Peyer's patch (tissue), 4 donors: Measurements from ENCODE around the gene MMP24. TPM values are rescaled to one million over a fixed set of nuclear protein-coding genes. Genes with fewer than 3 reads are reported as not detected.
"Not testable (repeated sequence)": the region's sequence is repeated elsewhere in the genome, so short reads cannot be mapped to it uniquely, and the experiment has no call there.

ENCODE experiments used
- DNase-seq, 3 donors: peaks; one replicate each; pipeline ENCODE4 v3.0.0-alpha.2; 2017 to 2019
- H3K27ac ChIP-seq, 4 donors: fragments of 200-600 bp; sonication (generic); one replicate each; pipeline ENCODE4 v1.5.1; 2016 to 2019
- H3K27me3 ChIP-seq, 2 donors: fragments of 200-600 bp; sonication (generic); one replicate each; pipeline ENCODE4 v1.5.1; 2019
- H3K36me3 ChIP-seq, 3 donors: fragments of 200-600 bp; sonication (generic); one replicate each; pipeline ENCODE4 v1.5.1; 2016 to 2019
- H3K4me1 ChIP-seq, 4 donors: fragments of 200-600 bp; sonication (generic); one replicate each; pipeline ENCODE4 v1.5.1; 2016 to 2019
- H3K4me3 ChIP-seq, 4 donors: fragments of 200-600 bp; sonication (generic); 1 replicate in 3 of 4; 2 replicates in 1 of 4; pipeline ENCODE4 v1.5.1; 2016 to 2019; ENCODE audit warnings: mild to moderate bottlenecking in 1 of 4
- H3K9me3 ChIP-seq, 4 donors: fragments of 200-600 bp; sonication (generic); one replicate each; pipeline ENCODE4 v1.5.1; 2016 to 2019; ENCODE audit warnings: mild to moderate bottlenecking in 1 of 4
- POLR2A ChIP-seq, 2 donors: fragments of 450-650 bp; IDR thresholded peaks; one replicate each; pipeline ENCODE4 v1.5.1; 2017; ENCODE audit warnings: antibody characterized with exemption in 2 of 2, mild to moderate bottlenecking in 2 of 2, moderate library complexity in 2 of 2
- total RNA-seq, 4 donors: library from RNA; depleted of rRNA; stranded (reverse); fragments of >200 nt; gene quantifications; one replicate each; pipeline ENCODE4 v1.1.0, GENCODE V29; 2016
- TF ChIP-seq, protein P1 (sequence below), 6 experiments: fragments of 450-650 bp in 4 of 6; fragments of 200-600 bp in 2 of 6; sonication (generic) in 1 of 6; IDR thresholded peaks; one replicate each; pipeline ENCODE4 v1.5.1; 2017 to 2019; ENCODE audit warnings: antibody characterized with exemption in 6 of 6, mild to moderate bottlenecking in 3 of 6, moderate library complexity in 1 of 6

Gene MMP24
- 1 to 10 TPM in 2 of 4 donors, under 1 TPM in 1, not detected in 1; 0.70 to 2.7 (median 1.3) TPM for total RNA-seq

DNA sequence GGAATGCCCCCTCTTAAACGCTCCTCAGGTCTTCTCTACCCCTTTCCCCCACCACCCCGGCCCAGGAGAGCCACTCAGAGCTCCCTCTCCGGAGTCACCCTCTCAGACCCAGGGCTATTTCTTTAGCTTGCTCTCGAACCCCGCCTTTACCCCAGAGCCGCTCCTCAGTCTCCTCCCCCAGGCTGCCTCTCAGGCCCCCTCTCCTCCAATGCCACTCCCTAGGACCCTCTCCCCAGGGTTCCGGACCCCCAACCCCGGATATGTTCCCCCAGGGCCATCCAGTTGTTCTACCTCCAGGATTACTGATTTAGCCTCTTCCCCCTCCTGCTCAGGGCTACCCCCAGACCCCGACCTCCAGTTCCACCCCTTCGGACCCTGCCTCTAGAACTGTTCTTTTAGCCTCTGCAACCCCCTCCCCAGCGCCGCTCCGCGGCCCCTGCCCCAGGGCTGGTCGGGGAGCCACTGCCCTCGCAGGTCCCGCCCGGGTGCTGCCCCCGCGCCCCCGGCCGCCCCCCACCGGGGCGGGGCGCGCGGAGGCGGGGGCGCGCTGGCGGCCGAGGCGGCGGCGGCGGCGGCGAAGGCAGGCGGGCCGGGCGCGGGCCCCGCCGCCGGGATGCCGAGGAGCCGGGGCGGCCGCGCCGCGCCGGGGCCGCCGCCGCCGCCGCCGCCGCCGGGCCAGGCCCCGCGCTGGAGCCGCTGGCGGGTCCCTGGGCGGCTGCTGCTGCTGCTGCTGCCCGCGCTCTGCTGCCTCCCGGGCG lies at the start of gene MMP24:
Gene MMP24 (plus strand): TSS at position 565 of the 758 bp plus-strand sequence. CDS start 49 bp downstream, at position 614.
- H3K27ac ChIP-seq, result no peak within 1 kb of the TSS
- TF ChIP-seq, protein P1, sequence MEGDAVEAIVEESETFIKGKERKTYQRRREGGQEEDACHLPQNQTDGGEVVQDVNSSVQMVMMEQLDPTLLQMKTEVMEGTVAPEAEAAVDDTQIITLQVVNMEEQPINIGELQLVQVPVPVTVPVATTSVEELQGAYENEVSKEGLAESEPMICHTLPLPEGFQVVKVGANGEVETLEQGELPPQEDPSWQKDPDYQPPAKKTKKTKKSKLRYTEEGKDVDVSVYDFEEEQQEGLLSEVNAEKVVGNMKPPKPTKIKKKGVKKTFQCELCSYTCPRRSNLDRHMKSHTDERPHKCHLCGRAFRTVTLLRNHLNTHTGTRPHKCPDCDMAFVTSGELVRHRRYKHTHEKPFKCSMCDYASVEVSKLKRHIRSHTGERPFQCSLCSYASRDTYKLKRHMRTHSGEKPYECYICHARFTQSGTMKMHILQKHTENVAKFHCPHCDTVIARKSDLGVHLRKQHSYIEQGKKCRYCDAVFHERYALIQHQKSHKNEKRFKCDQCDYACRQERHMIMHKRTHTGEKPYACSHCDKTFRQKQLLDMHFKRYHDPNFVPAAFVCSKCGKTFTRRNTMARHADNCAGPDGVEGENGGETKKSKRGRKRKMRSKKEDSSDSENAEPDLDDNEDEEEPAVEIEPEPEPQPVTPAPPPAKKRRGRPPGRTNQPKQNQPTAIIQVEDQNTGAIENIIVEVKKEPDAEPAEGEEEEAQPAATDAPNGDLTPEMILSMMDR (IDR thresholded peaks at IDR 0.05), result no peak
- no peak for TF ChIP-seq POLR2A (IDR thresholded peaks at IDR 0.05)
- peak within 1 kb of the TSS in 3 of 4 donors; percentile 26 to 54 (median 32) for H3K4me3 ChIP-seq
- no peak for DNase-seq
- no peaks in the 10 kb centered on the region for H3K9me3 ChIP-seq
- peaks cover 0 to 6% of the 10 kb centered on the region in 2 donors for H3K27me3 ChIP-seq
- no peaks in the 10 kb centered on the region for H3K36me3 ChIP-seq
- peaks cover 0 to 5% (median 0%) of the 10 kb centered on the region in 4 donors for H3K4me1 ChIP-seq

DNA sequence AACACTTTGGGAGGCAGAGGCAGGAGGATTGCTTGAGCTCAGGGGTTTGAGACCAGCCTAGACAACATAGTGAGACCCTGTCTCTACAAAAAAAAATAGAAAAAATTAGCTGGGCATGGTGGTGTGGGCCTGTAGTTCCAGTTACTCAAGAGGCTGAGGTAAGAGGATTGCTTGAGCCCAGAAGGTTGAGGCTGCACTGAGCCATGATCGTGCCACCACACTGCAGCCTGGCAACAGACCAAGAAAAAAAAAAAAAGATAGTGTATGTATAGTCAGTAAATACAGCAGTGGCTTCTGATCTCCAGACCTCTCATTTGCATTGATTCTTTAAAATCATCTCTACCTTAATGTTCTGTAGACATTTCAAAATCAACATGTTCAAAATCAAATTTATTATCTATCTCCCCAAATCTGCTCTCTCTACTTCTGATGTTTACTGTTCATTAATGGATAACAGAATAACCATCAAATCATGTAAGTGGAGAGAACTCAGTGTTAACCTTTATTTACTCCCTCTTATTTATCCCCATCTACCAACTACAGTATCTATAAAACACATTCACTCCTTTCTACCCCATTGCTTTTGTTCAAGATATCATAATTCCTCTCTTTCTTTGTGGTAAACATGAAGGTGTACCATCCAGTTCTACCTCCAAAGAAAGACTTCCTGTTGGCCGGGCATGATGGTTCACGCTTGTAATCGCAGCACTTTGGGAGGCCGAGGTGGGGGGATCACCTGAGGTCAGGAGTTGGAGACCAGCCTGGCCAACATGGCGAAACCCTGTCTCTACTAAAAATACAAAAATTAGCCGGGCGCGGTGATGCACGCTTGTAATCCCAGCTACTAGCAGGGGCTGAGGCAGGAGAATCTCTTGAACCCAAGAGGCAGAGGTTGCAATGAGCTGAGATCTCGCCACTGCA lies 46.9 kb upstream of the MMP24 start:
- H3K4me3 ChIP-seq, result no peak overlapping the region
- H3K27ac ChIP-seq, result no peak overlapping the region
- no peak for DNase-seq
- H3K4me1 ChIP-seq, result no peaks in the 10 kb centered on the region
- TF ChIP-seq POLR2A (IDR thresholded peaks at IDR 0.05), result no peak
- TF ChIP-seq, protein P1 (IDR thresholded peaks at IDR 0.05), result no peak
- H3K36me3 ChIP-seq, result peaks cover 0 to 15% (median 0%) of the 10 kb centered on the region in 3 donors
- no peaks in the 10 kb centered on the region for H3K9me3 ChIP-seq
- H3K27me3 ChIP-seq, result no peaks in the 10 kb centered on the region

DNA sequence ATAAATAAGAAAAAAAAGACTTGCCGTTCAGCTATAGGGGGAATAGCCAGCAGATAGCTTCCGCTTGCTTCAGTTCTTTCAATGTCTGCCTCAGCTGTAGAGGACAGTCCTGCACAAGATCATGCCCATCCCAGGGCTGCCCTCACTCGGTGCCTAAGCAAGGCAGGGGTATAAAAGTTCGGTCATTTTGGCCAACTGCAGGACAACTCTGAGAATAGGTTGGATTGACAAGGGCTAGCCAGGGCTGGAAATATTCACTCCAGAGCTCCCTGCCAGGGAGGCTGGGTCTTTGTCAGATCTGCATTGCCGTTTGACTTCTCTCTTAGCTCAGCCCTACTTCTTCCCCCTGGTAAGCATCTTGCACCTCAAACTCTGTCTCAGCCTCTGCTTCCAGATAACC lies 46.2 kb upstream of the MMP24 start:
- Histone ChIP-seq H3K4me1 (no peaks in the 10 kb centered on the region), H3K36me3 (peaks cover 0 to 15% (median 0%) of the 10 kb centered on the region in 3 donors), H3K27me3 (no peaks in the 10 kb centered on the region), H3K27ac (no peak overlapping the region), H3K9me3 (no peaks in the 10 kb centered on the region), H3K4me3 (no peak overlapping the region)
- TF ChIP-seq, protein P1 (IDR thresholded peaks at IDR 0.05), result no peak
- no peak for TF ChIP-seq POLR2A (IDR thresholded peaks at IDR 0.05)
- DNase-seq, result no peak

DNA sequence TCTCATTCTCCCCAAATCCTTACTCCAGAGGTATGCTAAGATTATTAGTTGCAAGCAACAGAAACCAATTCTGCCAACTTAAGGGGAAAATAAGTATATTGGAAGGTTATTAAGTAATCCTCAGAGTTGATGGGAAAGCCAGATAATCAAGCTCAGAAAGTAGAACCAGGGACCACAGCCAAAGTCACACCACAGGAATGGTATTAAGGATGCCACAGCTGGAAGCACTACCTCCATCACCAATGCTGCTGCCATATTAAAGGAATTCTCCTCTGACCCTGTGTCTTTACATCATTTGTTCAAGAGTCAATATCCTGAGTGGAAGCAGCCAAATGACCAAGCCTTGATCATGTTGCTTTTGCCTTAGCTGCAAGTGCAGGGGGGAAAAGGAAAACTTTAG lies 44.8 kb upstream of the MMP24 start:
- no peak for DNase-seq
- Histone ChIP-seq H3K27ac (no peak overlapping the region), H3K36me3 (peaks cover 0 to 9% (median 0%) of the 10 kb centered on the region in 3 donors), H3K4me3 (no peak overlapping the region), H3K4me1 (no peaks in the 10 kb centered on the region), H3K27me3 (no peaks in the 10 kb centered on the region), H3K9me3 (no peaks in the 10 kb centered on the region)
- TF ChIP-seq, protein P1 (IDR thresholded peaks at IDR 0.05), result no peak
- no peak for TF ChIP-seq POLR2A (IDR thresholded peaks at IDR 0.05)

DNA sequence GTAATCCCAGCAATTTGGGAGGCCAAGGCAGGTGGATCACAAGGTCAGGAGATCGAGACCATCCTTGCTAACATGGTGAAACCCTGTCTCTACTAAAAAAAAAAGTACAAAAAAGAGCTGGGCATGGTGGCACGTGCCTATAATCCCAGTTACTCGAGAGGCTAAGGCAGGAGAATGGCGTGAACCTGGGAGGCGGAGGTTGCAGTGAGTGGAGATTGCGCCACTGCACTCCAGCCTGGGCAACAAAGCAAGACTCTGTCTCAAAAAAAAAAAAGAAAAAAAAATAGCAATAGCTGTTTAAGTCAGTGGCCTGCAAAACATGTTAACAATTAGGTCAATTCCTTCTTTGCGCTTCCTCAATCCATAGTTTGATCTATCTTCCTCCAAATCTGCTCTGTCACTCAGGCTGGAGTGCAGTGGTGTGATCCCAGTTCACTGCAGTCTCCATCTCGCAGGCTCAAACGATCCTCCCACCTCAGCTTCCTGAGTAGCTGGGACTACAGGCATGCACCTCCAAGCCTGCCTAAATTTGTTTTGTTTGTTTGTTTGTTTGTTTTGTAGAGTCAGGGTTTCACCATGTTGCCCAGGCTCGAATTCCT lies 39.7 kb upstream of the MMP24 start:
- H3K4me3 ChIP-seq, DNase-seq, H3K4me1 ChIP-seq, H3K9me3 ChIP-seq, H3K27me3 ChIP-seq, H3K27ac ChIP-seq, H3K36me3 ChIP-seq: not testable (repeated sequence)
